GM11168 (cell line): ENCODE data around the gene FZR1.

Experiments used
- in situ Hi-C: fragments of 300-500 bp; cut with MboI; formaldehyde crosslinking; loops from one replicate; pipeline ENCODE4 v1.12.0; 2022; ENCODE audit warnings: low sequenced_read_pairs; ENCODE audit not compliant: unreplicated experiment

The FZR1 gene

GRCh38 chr19:3539756-3540118 lies 33.6 kb downstream of the FZR1 start:
- in situ Hi-C loops = no loop called here

DNA sequence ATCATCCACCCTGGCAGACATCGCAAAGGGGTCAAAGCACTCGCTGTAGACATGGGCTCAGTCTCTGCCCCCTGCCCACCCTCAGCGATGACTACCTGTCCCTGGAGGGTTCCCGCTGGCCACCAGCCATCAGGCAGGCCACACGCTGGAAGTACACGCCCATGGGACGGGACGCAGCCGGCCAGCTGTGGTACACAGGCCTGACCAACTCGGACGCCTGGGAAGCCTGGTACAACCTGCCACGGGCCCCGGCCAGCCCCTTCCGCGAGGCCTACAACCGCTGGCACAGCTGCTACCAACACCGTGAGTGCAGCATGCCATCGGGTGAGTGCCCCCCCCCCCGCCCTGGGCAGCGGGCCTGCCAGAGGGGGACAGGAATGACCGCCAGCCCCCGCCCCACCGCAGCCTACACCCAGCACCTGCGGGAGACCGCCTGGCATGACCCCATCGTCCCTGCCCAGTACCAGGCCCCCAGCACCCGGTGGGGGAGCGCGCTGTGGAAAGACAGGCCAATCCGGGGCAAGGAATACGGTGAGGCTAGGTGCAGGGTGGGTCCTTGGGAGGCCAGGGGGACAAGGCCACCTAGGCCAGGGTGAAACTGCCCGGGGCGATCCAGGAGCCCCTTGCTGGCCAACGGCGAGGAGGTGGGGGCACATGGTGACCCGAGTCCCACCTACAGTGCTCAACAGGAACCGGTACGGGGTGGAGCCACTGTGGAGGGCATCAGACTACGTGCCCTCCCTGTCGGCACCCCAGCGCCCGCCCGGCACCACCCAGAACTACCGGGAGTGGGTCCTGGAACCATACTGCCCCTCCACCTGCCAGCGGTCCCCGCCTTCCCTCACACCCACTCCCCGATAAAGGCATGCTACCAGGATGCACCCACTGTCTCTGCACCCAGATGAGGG lies 37.3 kb downstream of the FZR1 start:
- in situ Hi-C loops = no loop called here

DNA sequence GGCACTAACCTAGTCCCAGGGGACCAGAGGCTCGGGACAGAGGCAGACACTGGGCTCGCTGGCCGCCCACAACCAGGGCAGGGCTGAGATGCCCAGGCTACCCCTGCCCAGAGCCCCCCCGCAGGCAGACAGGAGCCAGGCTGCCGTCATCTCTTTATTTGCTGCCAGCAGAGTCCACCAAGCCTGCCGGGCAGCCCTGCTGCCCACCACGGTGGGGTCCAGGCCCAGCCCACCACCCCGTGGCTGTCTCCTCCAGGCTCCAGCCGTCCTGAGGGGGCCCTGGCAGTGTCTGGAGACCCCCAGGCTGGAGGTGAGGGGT lies 37.9 kb downstream of the FZR1 start:
- in situ Hi-C loops = no loop called here

GRCh38 chr19:3544742-3545668 lies 38.9 kb downstream of the FZR1 start:
- in situ Hi-C loops = no loop called here

DNA sequence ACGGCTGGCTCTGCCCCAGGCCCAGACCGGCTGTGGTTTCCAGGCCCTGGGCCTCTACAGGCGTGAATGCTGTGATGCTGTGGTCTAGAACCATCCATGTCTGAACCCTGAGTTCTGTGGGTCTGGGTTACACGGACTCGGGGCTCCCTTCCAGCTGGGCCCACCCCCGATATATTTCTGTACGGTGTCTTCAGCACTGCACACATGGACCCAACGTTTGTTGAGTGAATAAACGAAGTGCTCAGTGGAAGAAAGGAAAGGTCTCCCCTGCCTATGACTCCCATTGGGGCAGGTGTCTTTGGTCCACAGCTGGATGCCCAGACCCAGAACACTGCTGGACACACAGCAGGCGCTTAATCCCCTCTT lies 39.5 kb downstream of the FZR1 start:
- in situ Hi-C loops = no loop called here

DNA sequence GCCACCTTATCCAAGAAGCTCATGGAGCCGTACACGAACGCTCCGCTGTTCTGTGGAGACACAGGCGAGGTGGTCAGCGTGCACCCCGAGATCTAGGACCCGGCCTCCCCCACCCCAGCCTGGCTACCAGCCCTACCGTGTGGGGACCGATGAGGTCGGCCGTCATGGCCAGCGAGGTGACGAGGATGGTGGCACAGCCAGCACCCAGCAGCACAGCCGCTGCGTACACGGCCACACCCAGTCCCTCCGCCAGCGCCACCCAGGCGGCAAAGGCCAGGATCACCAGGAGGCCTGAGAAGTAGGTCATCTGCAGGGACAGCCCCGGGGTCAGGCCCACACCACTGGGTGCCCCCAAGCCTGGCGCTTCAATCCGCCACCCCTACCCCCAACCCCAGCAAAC lies 40.0 kb downstream of the FZR1 start:
- in situ Hi-C loops = no loop called here

DNA sequence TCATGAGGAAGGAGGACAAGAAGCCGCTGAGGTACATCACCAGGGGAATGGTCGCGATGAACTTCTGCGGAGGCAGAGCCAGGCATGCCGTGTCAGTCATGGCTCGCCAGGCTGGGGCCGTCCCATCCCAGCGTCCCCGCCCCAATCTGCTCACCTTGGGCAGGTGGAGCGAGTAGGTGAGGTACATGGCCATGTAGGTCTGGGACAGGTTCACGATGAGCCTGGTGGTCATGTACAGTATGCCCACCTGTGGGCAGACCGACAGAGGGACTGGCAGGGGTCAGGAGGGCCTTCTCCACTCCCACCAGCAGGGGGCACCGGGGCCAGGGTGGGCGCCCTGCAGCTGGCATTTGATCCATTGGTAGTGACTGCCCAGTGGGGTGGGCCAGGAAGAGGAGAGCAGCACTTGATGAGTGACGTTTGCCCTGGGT lies 41.2 kb downstream of the FZR1 start:
- in situ Hi-C loops = no loop called here

GRCh38 chr19:3547767-3548282 lies 41.7 kb downstream of the FZR1 start:
- in situ Hi-C loops = no loop called here

DNA sequence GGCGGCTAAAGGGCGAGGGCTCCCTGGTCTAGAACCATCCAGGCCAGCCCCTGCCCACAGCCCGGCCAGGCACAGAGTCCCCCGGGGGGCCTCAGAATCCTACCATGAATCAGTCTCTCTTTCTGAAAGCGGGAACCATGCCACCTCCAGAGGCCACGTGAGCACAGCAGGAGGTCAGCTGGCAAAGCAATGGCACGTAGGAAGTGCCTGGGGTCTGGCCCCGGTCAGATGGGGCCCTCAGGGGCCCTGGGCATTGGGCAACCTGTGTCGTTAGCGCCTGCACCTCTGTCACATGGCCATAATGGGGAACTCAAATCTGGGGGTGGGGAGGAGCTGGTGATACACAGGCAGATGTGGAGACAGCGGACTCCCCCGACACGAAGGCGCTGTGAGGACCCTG lies 42.5 kb downstream of the FZR1 start:
- in situ Hi-C loops = no loop called here

DNA sequence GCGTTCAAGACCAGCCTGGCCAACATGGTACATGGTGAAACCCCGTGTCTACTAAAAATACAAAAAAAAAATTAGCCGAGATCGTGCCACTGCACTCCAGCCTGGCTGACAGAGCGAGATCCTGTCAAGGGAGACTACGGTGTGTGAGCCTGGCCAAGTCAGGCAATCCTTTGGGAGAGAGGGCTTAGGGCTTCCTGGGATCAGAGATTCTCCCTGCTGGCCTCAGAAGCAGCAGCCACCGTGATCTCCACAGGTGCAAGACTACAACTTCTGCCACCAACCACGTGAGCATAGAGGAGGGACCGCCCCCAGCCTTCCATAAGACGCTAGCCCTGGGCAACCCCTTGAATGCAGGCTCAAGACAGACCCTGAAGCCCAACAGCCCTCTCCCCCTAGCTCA lies 43.7 kb downstream of the FZR1 start:
- in situ Hi-C loops = no loop called here

DNA sequence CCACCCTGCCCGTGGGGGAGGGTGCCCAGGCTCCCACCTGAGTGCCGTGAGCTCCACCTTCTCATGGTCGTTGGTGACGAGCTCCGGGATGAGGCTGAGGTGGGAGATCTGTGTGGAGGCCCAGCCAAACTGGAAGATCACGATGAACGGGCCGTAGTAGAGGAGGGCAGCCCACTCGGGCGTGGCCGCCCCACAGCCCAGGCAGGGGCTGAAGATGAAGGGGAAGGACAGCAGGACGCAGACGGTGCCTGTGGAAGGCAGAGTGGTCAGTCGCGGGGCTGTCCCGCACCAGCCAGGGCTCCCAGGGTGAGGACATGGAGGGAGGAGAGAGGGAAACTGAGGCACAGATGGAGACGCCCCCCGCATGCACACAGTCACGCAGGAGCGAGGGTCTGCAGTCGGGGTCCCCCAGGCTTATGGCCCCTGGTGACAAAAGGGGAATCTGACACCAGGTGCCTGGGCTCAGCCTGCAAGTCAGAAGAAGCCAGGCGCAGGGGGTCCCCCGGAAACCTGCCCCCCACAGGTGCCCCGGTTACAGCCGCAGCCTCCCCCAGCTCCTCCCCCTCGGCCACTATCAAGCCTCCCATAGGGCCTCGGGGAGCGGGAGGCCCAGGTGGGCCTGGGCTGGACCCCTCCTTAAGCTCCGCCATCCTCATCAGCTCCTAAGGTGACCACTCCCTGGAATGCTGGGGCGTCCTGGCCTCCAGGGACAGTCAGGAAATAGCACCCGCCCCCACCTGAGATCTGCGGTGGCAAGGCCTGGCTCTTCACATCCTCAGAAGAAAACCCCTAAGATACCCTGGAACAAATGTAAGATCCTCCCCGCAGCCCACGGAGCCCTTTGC lies 45.1 kb downstream of the FZR1 start:
- in situ Hi-C loops = no loop called here

DNA sequence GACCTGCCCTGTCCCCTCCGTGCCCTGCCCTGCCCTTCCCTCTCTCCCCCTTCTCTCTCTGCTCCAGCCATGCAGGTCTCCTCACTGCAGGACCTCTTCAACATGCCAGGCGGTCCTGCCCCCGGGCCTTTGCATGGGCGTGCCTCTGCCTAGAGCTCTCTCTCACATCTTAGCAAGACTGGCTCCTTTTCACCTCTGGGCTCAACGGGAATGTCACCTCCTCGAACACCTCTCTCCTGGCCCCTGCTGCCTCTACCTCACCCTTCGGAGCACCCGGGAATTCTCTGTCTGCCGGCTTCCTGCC lies 45.6 kb downstream of the FZR1 start:
- in situ Hi-C loops = no loop called here

DNA sequence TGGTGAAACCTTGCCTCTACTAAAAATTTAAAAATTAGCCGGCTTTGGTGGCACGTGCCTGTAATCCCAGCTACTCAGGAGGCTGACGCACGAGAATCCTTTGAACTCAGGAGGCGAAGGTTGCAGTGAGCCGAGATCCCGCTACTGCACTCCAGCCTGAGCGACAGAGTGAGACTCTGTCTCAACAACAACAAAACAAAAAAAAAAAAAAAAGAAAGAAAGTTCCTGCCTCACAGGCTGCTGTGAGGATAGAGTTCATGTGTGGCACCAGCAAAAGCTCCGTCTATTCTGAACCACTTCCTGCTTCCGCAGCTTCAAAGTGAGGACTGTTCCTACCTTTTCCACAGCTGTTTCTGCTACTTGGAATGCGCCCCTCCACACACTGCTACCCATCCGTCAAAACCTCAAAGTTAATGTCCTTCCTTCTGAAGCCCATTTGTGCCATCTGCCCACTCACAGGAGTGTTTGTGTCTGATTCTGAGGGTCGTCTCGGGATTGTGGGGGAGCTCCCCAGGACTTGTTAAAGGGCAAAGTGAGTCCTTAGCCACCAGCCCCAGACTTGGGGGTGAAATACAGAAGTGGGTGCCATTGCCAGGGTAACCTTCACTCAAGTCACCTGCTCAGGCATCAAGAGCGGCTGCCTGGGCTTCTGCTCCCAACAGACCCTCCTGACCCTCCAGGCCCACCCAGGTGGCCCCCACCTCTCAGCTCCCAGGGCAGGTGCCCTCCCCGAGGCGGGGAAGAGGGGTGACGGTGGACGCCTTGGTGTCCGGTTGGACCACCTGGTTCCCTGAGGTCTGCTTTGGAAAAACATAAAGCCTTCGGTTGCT lies 48.4 kb downstream of the FZR1 start:
- in situ Hi-C loops = no loop called here

DNA sequence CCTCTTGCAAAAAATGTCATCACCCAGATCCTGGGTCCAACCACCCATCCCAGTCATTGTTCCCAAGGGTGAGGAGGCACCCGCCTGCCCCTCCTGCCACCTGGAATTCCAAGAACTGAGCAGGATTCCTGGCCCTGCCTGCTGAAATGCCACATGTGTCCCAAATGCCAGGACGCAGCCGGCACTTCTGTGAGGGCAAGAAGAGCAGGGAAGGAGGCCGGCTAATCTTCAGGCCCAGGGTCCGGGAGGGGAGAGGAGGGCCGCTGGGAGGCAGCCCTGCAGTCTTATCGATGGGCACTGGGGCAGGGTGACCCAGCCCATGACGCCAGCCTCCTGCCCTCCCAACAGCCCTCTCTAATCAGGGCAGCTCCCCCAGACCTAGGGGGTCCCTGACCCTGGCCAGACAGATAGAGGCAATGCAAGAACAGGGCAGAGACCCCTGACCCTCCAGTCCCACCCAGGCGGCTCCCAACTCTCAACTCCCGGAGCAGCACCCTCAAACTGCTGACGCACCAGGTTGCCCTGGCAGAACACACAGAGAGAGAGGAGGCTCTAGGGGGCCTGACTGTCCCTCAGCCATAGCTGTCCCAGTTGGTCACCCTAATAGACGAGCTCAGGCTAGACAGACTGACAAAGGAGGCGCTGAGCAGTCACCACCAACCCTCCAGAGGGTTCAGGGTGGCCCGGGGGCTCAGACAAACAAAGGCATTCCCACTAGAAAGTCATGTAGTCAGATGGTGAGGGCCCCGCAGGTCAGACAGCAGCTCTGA lies 49.7 kb downstream of the FZR1 start:
- in situ Hi-C loops = no loop called here

GRCh38 chr19:3556423-3556977 lies 50.4 kb downstream of the FZR1 start:
- in situ Hi-C loops = no loop called here

- in situ Hi-C loops = no loop called here
Observed at GRCh38 chr19:3556978-3557460, 50.9 kb downstream of the FZR1 start.

- in situ Hi-C loops = no loop called here
Observed at GRCh38 chr19:3557461-3558248, 51.5 kb downstream of the FZR1 start, which contains the start of gene MFSD12. MFSD12 (minus strand) TSS chr19:3557586; CDS start chr19:3557403, 183 bp downstream.
